Kidney tubule cell (primary cell): Measurements from ENCODE around the gene SCARB2.

Experiments
- DNase-seq: peaks from one replicate; pipeline ENCODE4 v3.0.0-alpha.2; 2018; ENCODE audit warnings: low spot score

The SCARB2 gene

GRCh38 chr4:76226418-76226817 is 12.8 kb upstream of the SCARB2 start:
- DNase-seq: no peak

DNA sequence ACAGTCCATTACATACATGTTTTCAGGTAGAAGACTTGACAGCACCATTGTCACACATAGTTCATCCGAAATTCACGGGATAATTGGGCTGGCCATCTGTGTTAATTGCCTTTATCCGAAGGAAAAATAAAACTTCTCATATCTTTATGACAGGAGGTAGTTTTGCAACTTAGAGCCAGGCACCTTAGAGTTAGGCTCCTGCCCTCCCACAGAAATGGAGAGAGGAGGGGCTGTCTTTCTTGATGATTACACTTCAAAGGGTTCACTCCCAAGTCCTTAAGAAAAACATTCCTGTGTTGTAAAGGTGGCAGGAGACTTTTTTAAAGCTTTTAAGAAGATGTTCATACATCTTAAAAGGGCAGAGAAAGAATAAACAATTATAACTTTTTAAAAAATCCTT is 10.5 kb upstream of the SCARB2 start:
- no peak for DNase-seq

DNA sequence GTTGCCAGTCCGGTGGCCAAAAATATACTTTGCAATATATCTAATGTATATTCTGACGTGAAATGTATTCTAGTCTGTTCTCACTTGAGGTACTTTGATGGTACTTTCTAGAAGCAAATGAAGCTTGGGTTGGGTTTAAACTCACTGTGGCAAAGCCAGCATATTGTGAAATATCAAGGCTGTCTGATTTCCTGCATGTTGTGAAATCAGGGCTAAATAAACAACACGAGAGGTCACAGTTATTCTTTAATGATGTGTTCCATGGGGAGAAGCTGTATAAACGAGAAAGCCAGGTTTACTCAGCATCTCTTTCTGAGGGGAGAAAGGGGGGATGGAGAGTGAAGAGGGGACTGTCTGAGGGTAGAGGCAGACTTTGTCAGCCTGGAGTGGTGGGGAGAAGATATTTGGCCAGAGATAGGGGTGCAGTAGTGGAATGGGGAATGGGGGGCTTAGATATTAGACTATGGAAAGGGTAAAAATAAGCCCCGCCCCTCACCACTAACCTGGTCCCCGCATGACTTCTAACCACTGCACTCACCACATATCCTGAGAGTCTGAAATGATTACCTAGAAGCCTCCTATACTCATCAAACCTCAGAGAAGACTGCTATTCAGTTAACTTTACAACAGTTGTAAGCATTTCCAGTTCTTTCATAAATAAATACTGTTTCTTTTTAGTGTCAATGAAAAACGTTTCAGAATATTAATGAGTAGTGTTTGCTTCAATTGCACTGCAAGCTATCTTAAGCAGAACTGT is 5.9 kb upstream of the SCARB2 start:
- DNase-seq: peak; percentile 34

- no peak for DNase-seq
Observed at GRCh38 chr4:76216975-76217814, 3.6 kb upstream of the SCARB2 start.

DNA sequence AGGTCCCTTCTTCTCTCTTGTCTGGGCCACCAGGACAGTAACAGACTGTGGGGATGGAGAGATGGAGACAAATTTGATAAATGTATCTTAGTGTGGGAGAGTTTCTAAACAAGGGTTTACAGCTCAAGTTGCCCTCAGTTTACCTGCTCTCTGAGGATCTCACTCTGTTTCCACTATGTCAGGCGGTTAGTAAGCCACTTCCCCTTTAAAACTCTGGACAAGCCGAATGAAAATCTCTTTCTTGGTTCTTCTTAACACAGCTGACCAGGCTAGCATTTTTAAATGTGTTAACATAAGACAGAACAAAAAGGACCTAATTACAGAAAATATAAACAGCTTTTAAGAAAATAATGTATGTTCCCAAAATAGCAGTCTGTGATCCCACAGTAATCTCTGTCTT is 2.9 kb upstream of the SCARB2 start:
- DNase-seq: no peak

- DNase-seq: no peak
Observed at GRCh38 chr4:76215077-76215476, 1.5 kb upstream of the SCARB2 start.

DNA sequence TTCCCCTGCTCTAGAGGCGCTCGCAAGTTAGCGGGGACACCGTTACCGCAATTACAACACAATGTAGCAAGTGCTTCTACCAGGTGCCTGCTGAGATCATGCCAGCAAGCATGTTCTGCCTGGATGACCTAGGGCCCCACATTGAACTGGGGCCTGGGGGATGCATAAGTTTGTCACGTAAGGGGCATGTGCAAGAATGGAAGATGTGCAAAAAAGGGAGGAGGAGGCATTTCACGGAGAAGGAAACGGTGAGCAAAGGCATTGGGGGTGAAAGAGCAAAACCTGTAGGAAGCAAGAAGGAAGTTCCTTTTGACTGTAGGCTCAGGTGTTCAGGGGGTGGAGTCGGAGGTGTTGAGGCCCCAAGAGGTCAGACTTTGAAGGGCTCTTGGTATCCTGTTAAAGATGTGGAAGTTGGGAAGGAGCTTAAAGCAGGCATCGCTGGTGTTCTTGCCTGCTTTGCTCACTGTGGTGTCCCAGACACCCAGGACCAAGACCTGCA is 602 bp upstream of the SCARB2 start:
- no peak for DNase-seq

- DNase-seq: peak; percentile 32
Observed at GRCh38 chr4:76212851-76213414, 691 bp downstream of the SCARB2 start.

GRCh38 chr4:76211769-76212708 is 1.6 kb downstream of the SCARB2 start:
- DNase-seq: no peak

GRCh38 chr4:76210452-76210851 is 3.2 kb downstream of the SCARB2 start:
- no peak for DNase-seq

GRCh38 chr4:76209881-76210280 is 3.7 kb downstream of the SCARB2 start:
- DNase-seq: no peak

DNA sequence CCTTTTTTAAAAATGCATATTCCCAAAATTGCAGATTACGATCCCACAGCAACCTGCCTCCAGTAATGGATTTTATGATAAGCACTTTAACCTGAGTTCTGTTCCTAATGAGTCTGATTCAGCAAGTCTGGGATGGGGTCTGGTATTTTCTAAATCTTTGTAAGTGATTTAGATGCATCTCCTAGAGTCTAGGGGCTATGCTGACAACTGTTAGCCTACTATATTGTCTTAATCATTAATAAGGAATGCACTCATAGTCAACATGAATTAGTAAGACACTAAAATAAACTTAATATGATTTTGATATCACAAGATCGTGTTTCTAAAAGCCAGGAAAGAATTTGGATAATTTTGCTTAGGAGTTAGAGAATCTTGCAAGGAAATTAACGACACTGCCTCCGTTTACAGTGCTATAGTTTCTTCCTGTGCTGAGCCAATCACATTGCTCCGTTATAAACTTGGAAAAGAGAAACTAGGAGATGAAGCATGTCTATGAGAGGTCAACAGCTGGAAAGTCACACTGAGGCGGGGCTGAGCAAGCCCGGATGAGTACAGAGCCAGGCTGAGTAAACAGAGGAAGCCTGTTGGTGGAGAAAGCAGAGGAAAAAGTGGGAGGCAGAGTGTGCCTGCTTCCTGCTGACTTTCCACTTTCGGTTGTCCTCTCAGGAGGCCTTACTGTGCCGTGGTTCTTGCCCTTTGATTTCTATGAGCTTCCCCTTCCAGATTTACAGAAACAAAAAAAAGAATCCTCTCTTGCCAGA is 5.4 kb downstream of the SCARB2 start:
- peak; percentile 89 for DNase-seq

DNA sequence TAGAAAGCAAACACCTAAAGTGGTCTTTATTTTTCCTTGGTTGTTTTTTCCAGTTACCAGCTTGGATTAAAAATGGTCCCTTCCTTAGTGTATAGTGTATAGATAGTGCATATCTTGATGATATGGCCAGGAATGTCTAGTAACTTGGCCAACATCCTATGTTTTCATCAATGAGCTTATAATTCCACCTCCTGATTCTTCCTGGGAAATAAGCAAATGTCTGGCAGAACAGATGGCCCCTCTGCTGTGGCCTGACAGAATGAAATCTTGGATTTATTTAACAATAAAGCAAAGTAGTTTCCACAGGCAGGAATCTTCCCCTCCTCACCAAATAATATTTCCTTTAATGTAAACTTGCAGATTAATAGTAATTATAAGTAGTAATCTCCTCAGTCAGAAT is 6.1 kb downstream of the SCARB2 start:
- DNase-seq: no peak

GRCh38 chr4:76206222-76206942 is 7.2 kb downstream of the SCARB2 start:
- no peak for DNase-seq

DNA sequence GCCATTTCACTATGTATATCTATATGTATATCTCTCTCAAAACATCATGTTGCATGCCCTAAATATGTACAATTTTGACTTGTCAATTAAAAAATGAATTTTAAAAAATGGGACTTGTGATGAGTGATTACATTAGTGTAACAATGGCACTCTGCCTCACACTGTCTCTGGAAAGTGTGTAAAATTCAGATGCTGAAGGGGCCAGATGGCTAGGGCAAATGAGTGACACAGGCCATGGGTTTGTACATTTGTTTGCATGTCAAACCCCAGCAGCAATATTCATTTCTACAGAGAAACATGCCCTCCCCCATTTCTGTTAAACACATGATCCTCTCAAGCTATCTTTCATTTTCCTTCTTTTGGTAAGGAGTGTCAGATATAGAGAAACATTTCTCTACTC is 8.1 kb downstream of the SCARB2 start:
- DNase-seq: no peak

DNA sequence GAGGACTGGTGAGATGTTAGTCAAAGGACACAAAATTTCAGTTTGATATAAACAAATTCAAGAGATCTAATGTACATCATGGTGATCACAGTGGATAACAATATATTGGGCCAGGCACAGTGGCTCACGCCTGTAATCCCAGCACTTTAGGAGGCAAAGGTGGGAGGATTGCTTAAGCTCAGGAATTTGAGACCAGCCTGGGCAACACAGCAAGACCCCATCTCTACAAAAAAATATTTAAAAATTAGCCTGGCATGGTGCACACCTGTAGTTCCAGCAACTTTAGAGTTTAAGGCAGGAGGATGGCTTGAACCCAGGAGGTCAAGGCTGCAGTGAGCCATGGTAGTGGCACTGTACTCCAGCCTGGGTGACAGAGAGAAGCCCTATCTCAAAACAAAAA is 8.7 kb downstream of the SCARB2 start:
- no peak for DNase-seq

GRCh38 chr4:76203541-76203940 is 10.1 kb downstream of the SCARB2 start:
- DNase-seq: no peak

DNA sequence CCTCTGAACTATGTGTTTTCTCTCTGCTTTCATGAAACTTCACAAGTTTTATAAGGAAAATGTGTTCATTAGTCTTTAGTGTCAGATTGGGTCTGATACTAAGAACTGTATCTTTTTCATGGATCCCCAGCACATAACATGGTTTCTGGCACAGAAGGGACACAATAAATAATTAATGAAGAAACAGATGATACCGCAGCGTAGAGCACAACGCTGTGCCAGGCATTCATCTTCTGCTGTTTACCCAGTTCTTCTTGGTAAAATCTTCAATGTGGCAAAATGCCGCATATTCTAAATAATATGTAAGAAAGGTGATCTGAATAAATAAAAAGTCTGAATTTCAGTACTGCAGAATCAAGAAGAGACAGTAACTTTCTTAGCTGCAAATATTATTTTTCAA is 12.3 kb downstream of the SCARB2 start:
- DNase-seq: no peak

DNA sequence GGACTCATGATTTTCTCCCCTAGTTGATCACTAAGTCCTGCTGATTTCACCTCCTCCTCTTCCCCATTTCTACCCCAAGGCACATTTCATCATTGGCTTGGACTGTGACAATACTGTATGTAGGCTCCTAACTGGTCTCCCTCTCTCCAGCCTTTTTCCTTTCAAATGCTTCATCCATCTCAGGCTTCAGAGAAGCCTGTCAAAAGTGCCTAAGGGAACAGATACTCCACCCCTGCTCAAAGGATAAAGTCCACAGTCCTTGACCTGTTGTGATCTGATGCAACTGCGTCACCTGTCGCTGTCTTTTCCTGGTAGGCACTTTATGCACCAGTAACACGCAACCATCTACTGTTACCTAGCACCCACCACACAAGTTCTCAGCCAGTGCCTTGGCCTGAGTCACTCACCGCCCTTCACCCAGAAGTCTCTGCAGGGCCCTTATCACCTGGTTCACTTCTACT is 12.8 kb downstream of the SCARB2 start:
- DNase-seq: peak; percentile 90

DNA sequence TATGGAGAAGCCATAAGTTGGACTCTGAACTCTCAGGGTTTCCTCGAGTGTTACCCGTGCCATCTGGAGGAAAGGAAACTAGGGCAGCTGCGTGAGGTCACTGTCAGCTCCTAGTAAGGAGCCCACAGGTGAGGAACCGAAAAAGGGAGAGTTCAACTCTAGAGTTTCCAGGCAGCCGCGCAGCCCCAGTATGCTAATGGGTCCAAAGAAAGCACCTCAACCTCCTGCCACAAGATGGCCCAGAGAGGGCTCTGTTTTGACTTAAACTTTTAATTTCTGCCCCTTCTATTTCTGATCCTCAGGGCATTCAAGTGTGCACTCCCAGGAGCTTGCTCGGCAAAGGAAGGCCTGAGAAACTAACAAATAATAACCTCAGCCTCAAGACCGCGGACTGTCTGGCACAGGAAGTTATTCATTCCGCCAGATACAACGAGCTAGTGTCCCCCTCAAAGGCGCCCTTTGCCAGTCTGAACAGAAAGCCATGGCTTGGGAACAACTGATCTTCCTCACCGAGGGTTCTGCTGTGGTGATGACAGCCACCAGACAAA is 13.9 kb downstream of the SCARB2 start:
- DNase-seq: peak; percentile 52
